HepG2 (cell line): Measurements from ENCODE around the gene OR1F1. TPM values are rescaled to one million over a fixed set of nuclear protein-coding genes. Genes with fewer than 3 reads are reported as not detected.

Source experiments
- HMGA1 ChIP-seq: sonication (generic); formaldehyde crosslinking; conservative IDR thresholded peaks from 2 replicates; pipeline ENCODE4 v1.4.0; 2020; ENCODE audit warnings: missing genetic modification reagents
- NR2F6 ChIP-seq, 2 experiments: IDR thresholded peaks; 2 replicates each; pipeline ENCODE4 v1.6.1; 2016; ENCODE audit warnings: antibody characterized with exemption in 1 of 2, mild to moderate bottlenecking in 1 of 2
- PCBP2 ChIP-seq: fragments of 200-400 bp; formaldehyde crosslinking; optimal IDR thresholded peaks from 2 replicates; pipeline ENCODE3; 2018; ENCODE audit warnings: low read length, low read depth; ENCODE audit not compliant: poor library complexity, severe bottlenecking
- POLR2A ChIP-seq, 2 experiments: IDR thresholded peaks; 2 replicates each; pipeline ENCODE4 v1.6.1; 2011; ENCODE audit warnings: low read depth in 2 of 2, low read length in 2 of 2, mild to moderate bottlenecking in 1 of 2, moderate library complexity in 1 of 2; ENCODE audit not compliant: insufficient read depth in 1 of 2
- SRF ChIP-seq: IDR thresholded peaks from 2 replicates; pipeline ENCODE4 v1.6.1; 2011; ENCODE audit warnings: mild to moderate bottlenecking, low read depth, low read length, moderate library complexity
- WIZ ChIP-seq: sonication (generic); formaldehyde crosslinking; IDR thresholded peaks from 2 replicates; pipeline ENCODE4 v1.5.1; 2020; ENCODE audit warnings: mild to moderate bottlenecking, missing genetic modification reagents
- ZNF652 ChIP-seq: IDR thresholded peaks from 2 replicates; pipeline ENCODE4 v1.6.1; 2016; ENCODE audit warnings: low read depth, borderline replicate concordance
- polyA plus RNA-seq, 8 experiments: library from polyadenylated mRNA; depleted of rRNA in 3 of 8; stranded (reverse) in 7 of 8; unstranded in 1 of 8; fragments of >200 nt; fragmentation: Illumina TruSeq in 4 of 8; extraction: Trizol in 4 of 8; gene quantifications; 2 replicates each; pipeline versions ENCODE4 v1.2.1 to v1.2.3, GENCODE V29; 2011 to 2016; ENCODE audit warnings: low read depth in 4 of 8, missing spikeins in 1 of 8, mixed read lengths in 1 of 8; ENCODE audit not compliant: insufficient read depth in 1 of 8
- total RNA-seq, 5 experiments: library from RNA; depleted of rRNA; stranded (reverse); fragments of >200 nt; fragmentation: Illumina TruSeq; extraction: Trizol; gene quantifications; 2 replicates each; pipeline ENCODE4 v1.2.3, GENCODE V29; 2016; ENCODE audit warnings: low read depth in 1 of 5
- TF ChIP-seq, protein P1 (sequence below): fragments of 450-650 bp; IDR thresholded peaks from 2 replicates; pipeline ENCODE4 v1.6.1; 2017; ENCODE audit warnings: mild to moderate bottlenecking
- TF ChIP-seq, protein P2 (sequence below): sonication (generic); formaldehyde crosslinking; IDR thresholded peaks from 2 replicates; pipeline ENCODE4 v1.9.0; 2022; ENCODE audit warnings: missing genetic modification reagents, mild to moderate bottlenecking, borderline replicate concordance
- TF ChIP-seq, protein P3 (sequence below): sonication (generic); formaldehyde crosslinking; IDR thresholded peaks from 2 replicates; pipeline ENCODE4 v1.4.0; 2020; ENCODE audit warnings: missing genetic modification reagents, borderline replicate concordance
- TF ChIP-seq, protein P4 (sequence below): sonication (generic); formaldehyde crosslinking; IDR thresholded peaks from 2 replicates; pipeline ENCODE4 v1.4.0; 2020; ENCODE audit warnings: missing genetic modification reagents, borderline replicate concordance
- TF ChIP-seq, protein P5 (sequence below): IDR thresholded peaks from 2 replicates; pipeline ENCODE4 v1.6.1; 2012; ENCODE audit warnings: inconsistent platforms
- TF ChIP-seq, protein P6 (sequence below): sonication (generic); formaldehyde crosslinking; conservative IDR thresholded peaks from 2 replicates; pipeline ENCODE4 v1.4.0; 2020; ENCODE audit warnings: missing genetic modification reagents
- TF ChIP-seq, protein P7 (sequence below): sonication (generic); formaldehyde crosslinking; IDR thresholded peaks from 2 replicates; pipeline ENCODE4 v1.8.0; 2022; ENCODE audit warnings: mild to moderate bottlenecking, missing genetic modification reagents, moderate library complexity

Gene OR1F1
- total and polyA plus RNA-seq, 2 of the 13 experiments (the other 11 are each of a cell fraction or from before 2014, with no cell fraction given) = 0.90 TPM; not detected in 1

DNA sequence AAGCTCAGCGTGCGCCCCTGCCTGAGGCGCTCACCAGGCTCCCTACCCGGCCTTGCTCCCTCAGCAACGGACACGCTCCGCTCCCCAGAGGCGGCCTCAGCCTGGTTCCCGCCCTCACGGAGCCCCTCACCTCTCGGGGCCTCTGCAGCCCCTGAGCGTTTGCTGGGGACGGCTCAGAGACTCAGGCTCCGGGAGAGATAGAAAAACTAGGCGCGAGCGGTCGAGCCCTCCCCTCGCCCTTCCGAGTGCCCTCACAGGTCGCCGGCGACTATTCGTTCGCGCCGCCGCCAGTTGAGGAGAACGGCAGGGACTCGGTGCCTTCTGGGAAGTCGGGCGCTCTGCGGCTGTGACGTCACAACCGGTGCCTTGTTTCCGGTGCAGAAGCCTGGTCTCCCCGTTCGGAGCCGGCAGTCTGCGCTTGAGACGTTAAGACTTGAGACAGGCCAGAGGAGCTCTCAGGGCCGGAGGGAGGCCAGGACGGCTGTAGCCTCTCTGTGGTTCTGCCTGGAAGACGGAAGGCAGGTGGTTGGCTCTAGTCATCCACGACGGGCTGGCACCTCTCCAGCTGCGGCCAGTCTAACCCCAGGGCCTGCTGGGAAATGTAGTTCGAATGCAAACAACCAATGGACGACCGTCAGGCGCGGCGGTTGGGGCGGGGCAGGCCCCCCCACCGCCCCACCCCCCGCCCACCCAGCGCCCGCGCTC, 47.0 kb downstream of the OR1F1 start, which contains the start of gene ZNF200 (continued):
- TF ChIP-seq, protein P1, sequence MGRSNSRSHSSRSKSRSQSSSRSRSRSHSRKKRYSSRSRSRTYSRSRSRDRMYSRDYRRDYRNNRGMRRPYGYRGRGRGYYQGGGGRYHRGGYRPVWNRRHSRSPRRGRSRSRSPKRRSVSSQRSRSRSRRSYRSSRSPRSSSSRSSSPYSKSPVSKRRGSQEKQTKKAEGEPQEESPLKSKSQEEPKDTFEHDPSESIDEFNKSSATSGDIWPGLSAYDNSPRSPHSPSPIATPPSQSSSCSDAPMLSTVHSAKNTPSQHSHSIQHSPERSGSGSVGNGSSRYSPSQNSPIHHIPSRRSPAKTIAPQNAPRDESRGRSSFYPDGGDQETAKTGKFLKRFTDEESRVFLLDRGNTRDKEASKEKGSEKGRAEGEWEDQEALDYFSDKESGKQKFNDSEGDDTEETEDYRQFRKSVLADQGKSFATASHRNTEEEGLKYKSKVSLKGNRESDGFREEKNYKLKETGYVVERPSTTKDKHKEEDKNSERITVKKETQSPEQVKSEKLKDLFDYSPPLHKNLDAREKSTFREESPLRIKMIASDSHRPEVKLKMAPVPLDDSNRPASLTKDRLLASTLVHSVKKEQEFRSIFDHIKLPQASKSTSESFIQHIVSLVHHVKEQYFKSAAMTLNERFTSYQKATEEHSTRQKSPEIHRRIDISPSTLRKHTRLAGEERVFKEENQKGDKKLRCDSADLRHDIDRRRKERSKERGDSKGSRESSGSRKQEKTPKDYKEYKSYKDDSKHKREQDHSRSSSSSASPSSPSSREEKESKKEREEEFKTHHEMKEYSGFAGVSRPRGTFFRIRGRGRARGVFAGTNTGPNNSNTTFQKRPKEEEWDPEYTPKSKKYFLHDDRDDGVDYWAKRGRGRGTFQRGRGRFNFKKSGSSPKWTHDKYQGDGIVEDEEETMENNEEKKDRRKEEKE = no peak
- TF ChIP-seq, protein P2, sequence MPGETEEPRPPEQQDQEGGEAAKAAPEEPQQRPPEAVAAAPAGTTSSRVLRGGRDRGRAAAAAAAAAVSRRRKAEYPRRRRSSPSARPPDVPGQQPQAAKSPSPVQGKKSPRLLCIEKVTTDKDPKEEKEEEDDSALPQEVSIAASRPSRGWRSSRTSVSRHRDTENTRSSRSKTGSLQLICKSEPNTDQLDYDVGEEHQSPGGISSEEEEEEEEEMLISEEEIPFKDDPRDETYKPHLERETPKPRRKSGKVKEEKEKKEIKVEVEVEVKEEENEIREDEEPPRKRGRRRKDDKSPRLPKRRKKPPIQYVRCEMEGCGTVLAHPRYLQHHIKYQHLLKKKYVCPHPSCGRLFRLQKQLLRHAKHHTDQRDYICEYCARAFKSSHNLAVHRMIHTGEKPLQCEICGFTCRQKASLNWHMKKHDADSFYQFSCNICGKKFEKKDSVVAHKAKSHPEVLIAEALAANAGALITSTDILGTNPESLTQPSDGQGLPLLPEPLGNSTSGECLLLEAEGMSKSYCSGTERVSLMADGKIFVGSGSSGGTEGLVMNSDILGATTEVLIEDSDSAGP (CRISPR knock-in tag) = peak; percentile 75; the same call in 1 of the 2 replicates
- TF ChIP-seq, protein P3, sequence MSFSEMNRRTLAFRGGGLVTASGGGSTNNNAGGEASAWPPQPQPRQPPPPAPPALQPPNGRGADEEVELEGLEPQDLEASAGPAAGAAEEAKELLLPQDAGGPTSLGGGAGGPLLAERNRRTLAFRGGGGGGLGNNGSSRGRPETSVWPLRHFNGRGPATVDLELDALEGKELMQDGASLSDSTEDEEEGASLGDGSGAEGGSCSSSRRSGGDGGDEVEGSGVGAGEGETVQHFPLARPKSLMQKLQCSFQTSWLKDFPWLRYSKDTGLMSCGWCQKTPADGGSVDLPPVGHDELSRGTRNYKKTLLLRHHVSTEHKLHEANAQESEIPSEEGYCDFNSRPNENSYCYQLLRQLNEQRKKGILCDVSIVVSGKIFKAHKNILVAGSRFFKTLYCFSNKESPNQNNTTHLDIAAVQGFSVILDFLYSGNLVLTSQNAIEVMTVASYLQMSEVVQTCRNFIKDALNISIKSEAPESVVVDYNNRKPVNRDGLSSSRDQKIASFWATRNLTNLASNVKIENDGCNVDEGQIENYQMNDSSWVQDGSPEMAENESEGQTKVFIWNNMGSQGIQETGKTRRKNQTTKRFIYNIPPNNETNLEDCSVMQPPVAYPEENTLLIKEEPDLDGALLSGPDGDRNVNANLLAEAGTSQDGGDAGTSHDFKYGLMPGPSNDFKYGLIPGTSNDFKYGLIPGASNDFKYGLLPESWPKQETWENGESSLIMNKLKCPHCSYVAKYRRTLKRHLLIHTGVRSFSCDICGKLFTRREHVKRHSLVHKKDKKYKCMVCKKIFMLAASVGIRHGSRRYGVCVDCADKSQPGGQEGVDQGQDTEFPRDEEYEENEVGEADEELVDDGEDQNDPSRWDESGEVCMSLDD (CRISPR knock-in tag) = no peak
- TF ChIP-seq, protein P4, sequence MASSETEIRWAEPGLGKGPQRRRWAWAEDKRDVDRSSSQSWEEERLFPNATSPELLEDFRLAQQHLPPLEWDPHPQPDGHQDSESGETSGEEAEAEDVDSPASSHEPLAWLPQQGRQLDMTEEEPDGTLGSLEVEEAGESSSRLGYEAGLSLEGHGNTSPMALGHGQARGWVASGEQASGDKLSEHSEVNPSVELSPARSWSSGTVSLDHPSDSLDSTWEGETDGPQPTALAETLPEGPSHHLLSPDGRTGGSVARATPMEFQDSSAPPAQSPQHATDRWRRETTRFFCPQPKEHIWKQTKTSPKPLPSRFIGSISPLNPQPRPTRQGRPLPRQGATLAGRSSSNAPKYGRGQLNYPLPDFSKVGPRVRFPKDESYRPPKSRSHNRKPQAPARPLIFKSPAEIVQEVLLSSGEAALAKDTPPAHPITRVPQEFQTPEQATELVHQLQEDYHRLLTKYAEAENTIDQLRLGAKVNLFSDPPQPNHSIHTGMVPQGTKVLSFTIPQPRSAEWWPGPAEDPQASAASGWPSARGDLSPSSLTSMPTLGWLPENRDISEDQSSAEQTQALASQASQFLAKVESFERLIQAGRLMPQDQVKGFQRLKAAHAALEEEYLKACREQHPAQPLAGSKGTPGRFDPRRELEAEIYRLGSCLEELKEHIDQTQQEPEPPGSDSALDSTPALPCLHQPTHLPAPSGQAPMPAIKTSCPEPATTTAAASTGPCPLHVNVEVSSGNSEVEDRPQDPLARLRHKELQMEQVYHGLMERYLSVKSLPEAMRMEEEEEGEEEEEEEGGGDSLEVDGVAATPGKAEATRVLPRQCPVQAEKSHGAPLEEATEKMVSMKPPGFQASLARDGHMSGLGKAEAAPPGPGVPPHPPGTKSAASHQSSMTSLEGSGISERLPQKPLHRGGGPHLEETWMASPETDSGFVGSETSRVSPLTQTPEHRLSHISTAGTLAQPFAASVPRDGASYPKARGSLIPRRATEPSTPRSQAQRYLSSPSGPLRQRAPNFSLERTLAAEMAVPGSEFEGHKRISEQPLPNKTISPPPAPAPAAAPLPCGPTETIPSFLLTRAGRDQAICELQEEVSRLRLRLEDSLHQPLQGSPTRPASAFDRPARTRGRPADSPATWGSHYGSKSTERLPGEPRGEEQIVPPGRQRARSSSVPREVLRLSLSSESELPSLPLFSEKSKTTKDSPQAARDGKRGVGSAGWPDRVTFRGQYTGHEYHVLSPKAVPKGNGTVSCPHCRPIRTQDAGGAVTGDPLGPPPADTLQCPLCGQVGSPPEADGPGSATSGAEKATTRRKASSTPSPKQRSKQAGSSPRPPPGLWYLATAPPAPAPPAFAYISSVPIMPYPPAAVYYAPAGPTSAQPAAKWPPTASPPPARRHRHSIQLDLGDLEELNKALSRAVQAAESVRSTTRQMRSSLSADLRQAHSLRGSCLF (CRISPR knock-in tag) = no peak
- TF ChIP-seq WIZ (CRISPR knock-in tag) (no peak), SRF (no peak), NR2F6 (IDR thresholded peaks at IDR 0.05) (no peak), NR2F6 (CRISPR knock-in tag; IDR thresholded peaks at IDR 0.05) (0 out of 2 replicates have a peak, but pooled peaks have one; percentile 21), PCBP2 (no peak), ZNF652 (CRISPR knock-in tag) (no peak), POLR2A (IDR thresholded peaks at IDR 0.05; ENCODE audit: insufficient read depth in 1 of 2, low read depth in 2 of 2, low read length in 2 of 2) (peak; percentile 85 to 93), HMGA1 (CRISPR knock-in tag) (no peak)
- TF ChIP-seq, protein P5, sequence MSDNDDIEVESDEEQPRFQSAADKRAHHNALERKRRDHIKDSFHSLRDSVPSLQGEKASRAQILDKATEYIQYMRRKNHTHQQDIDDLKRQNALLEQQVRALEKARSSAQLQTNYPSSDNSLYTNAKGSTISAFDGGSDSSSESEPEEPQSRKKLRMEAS = peak; percentile 69; the same call in 1 of the 2 replicates
- TF ChIP-seq, protein P6, sequence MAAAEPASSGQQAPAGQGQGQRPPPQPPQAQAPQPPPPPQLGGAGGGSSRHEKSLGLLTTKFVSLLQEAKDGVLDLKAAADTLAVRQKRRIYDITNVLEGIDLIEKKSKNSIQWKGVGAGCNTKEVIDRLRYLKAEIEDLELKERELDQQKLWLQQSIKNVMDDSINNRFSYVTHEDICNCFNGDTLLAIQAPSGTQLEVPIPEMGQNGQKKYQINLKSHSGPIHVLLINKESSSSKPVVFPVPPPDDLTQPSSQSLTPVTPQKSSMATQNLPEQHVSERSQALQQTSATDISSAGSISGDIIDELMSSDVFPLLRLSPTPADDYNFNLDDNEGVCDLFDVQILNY (CRISPR knock-in tag) = 0 out of 2 replicates have a peak, but pooled peaks have one; percentile 26
- TF ChIP-seq, protein P7, sequence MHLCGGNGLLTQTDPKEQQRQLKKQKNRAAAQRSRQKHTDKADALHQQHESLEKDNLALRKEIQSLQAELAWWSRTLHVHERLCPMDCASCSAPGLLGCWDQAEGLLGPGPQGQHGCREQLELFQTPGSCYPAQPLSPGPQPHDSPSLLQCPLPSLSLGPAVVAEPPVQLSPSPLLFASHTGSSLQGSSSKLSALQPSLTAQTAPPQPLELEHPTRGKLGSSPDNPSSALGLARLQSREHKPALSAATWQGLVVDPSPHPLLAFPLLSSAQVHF (CRISPR knock-in tag) = no peak
